ENCODE results near the gene ERMARD. TPM values are rescaled to one million over a fixed set of nuclear protein-coding genes. Genes with fewer than 3 reads are reported as not detected.

ERMARD gene
- total and polyA plus RNA-seq, 2 donors (not counting 3 experiments of a cell fraction or from before 2014, with no cell fraction given), result 23.8 to 36.4 TPM

- Histone ChIP-seq H3K79me2 (ENCODE audit: control insufficient read depth, insufficient read depth, low read length) (no peaks in the 10 kb centered on the region), H3K36me3 (ENCODE audit: control insufficient read depth in 2 of 2, extremely low read depth in 1 of 2, insufficient read depth in 2 of 2, low read length in 2 of 2) (no peaks in the 10 kb centered on the region), H3K27ac (ENCODE audit: insufficient read depth, low read depth, low read length) (no peak overlapping the region), H3K9ac (replicated peaks; ENCODE audit: extremely low read depth, insufficient read depth, low read length) (no peak overlapping the region), H3K9me3 (replicated peaks; ENCODE audit: control insufficient read depth, insufficient read depth, low read length) (no peaks in the 10 kb centered on the region), H3K27me3 (ENCODE audit: control insufficient read depth in 2 of 2, insufficient read depth in 2 of 2, low read length in 2 of 2) (no peaks in the 10 kb centered on the region), H3K9me1 (replicated peaks; ENCODE audit: control insufficient read depth, extremely low read depth, insufficient read depth, low read length) (no peaks in the 10 kb centered on the region), H3K4me1 (ENCODE audit: control insufficient read depth, extremely low read depth, insufficient read depth, low read length) (no peaks in the 10 kb centered on the region), H2AFZ (ENCODE audit: low read depth, low read length) (no peak overlapping the region), H3K4me3 (replicated peaks in 1 of 3; ENCODE audit: insufficient read depth in 1 of 3, low read depth in 1 of 3, low read length in 3 of 3) (no peak overlapping the region), H4K20me1 (replicated peaks; ENCODE audit: control insufficient read depth, extremely low read depth, insufficient read depth, low read length) (no peaks in the 10 kb centered on the region), H3K4me2 (ENCODE audit: insufficient read depth, low read length) (no peak overlapping the region)
- dilution Hi-C loops (cut with MboI; ENCODE audit: extremely low pct_ligation_motif_present, low sequenced_read_pairs) (no loop called here), intact Hi-C loops (cut with micrococcal nuclease) (no loop called here)
- BruUV-seq (replicated peaks), result no TSS peak
- POLR2A ChIA-PET, result no interaction called here
- no peak for TF ChIP-seq CTCF (IDR thresholded peaks at IDR 0.05; ENCODE audit: extremely low read depth in 1 of 2, insufficient read depth in 1 of 2, low read depth in 1 of 2, low read length in 2 of 2)
- TF ChIP-seq JUN (IDR thresholded peaks at IDR 0.05; ENCODE audit: borderline replicate concordance, insufficient read depth, insufficient read length, low read depth), result no peak
- TF ChIP-seq GATA2 (IDR thresholded peaks at IDR 0.05; ENCODE audit: insufficient read depth, insufficient read length, low read depth, low read length), result no peak
- TF ChIP-seq EZH2 (IDR thresholded peaks at IDR 0.05; ENCODE audit: borderline replicate concordance, low read depth, low read length, severe bottlenecking), result no peak
- no peak for TF ChIP-seq FOS (IDR thresholded peaks at IDR 0.05; ENCODE audit: borderline replicate concordance, insufficient read depth, low read length)
- no peak for TF ChIP-seq POLR2A (IDR thresholded peaks at IDR 0.05; ENCODE audit: low read depth, low read length)
- no peak for TF ChIP-seq POLR2AphosphoS5 (IDR thresholded peaks at IDR 0.05; ENCODE audit: insufficient read depth, low read depth, low read length)
- DNase-seq (ENCODE audit: low read depth, low spot score), result no peak
- FAIRE-seq, result no peak
- CTCF ChIA-PET, result no interaction called here
Measured at GRCh38 chr6:169813969-169814368, 62.5 kb downstream of the ERMARD start.

All from endothelial cell of umbilical vein (primary cell).